GM12801 (cell line): Measurements from ENCODE around the gene CPNE5.

ENCODE experiments used
- CTCF ChIP-seq: IDR thresholded peaks from one replicate; pipeline ENCODE4 v1.5.1; 2011; ENCODE audit warnings: control low read depth; ENCODE audit not compliant: insufficient read length; ENCODE audit errors: extremely low read depth

The CPNE5 gene

GRCh38 chr6:36694616-36695015, 144.6 kb downstream of the CPNE5 start:
- no peak for TF ChIP-seq CTCF

- TF ChIP-seq CTCF: no peak
Measured at GRCh38 chr6:36692861-36693702, 146.2 kb downstream of the CPNE5 start.

GRCh38 chr6:36692220-36692619, 147.0 kb downstream of the CPNE5 start:
- TF ChIP-seq CTCF: no peak

- TF ChIP-seq CTCF: no peak
Measured at GRCh38 chr6:36691612-36692011, 147.6 kb downstream of the CPNE5 start.

GRCh38 chr6:36691011-36691410, 148.2 kb downstream of the CPNE5 start:
- TF ChIP-seq CTCF: no peak
